AG04450 (cell line): ENCODE results near the gene CSKMT. TPM values are rescaled to one million over a fixed set of nuclear protein-coding genes. Genes with fewer than 3 reads are reported as not detected.
"Not testable (repeated sequence)": the region's sequence is repeated elsewhere in the genome, so short reads cannot be mapped to it uniquely, and the experiment has no call there.

ENCODE experiments used
- CTCF ChIA-PET: fragments of 300-600, 350-600 bp; formaldehyde crosslinking; extraction: SDS; loops from one replicate; lab custom pipeline; 2022; ENCODE audit warnings: antibody characterized with exemption, inconsistent platforms; lab: Charles Lee
- POLR2A ChIA-PET: fragments of 350-600 bp; formaldehyde crosslinking; extraction: SDS; loops from one replicate; lab custom pipeline; 2021; ENCODE audit warnings: antibody characterized with exemption, inconsistent platforms; lab: Yijun Ruan, JAX
- DNase-seq: peaks from one replicate; pipeline ENCODE4 v3.0.0-alpha.2; 2011; ENCODE audit warnings: low read depth, low spot score
- H3K27ac ChIP-seq: one replicate; pipeline ENCODE4 v1.5.1; 2012; ENCODE audit warnings: low read depth, low read length, control low read depth
- H3K27me3 ChIP-seq: one replicate; pipeline ENCODE4 v1.6.0; 2012; ENCODE audit warnings: low read length; ENCODE audit not compliant: control insufficient read depth, insufficient read depth
- H3K4me3 ChIP-seq: 2 replicates; pipeline ENCODE4 v1.5.1; 2011; ENCODE audit warnings: mild to moderate bottlenecking, low read depth, low read length, control low read depth
- H3K9me3 ChIP-seq: 2 replicates; pipeline ENCODE4 v1.5.1; 2012; ENCODE audit warnings: low read length; ENCODE audit not compliant: control insufficient read depth, insufficient read depth
- polyA plus RNA-seq: library from polyadenylated mRNA; depleted of rRNA; stranded (reverse); fragments of >200 nt; gene quantifications from 2 replicates; pipeline ENCODE4 v1.2.3, GENCODE V29; 2011
- TF ChIP-seq, protein P1 (sequence below): IDR thresholded peaks from 2 replicates; pipeline ENCODE4 v1.5.1; 2011; ENCODE audit warnings: low read depth, low read length, control low read depth, inconsistent platforms

CSKMT gene
- polyA plus RNA-seq, 1 experiment: 4.6 TPM

DNA sequence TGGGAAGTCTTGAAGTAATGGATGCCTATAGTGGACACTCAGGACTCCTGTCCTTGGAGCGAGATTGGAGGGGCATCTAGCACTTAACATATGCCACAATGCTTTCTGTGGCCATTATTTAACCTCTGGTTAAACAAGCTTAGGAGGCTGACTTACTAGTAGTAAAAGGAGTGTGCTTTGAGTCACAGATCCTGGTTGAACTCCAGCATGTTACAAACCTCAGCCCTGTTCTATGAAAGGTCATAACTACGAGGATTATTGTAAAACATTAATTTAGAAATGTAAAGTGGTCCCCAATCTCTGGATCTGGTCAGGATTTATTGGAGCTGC lies 8.0 kb downstream of the CSKMT start:
- DNase-seq: no peak
- Histone ChIP-seq H3K9me3 (no peaks in the 10 kb centered on the region; the same call in 1 of the 2 replicates), H3K4me3 (no peak overlapping the region), H3K27me3 (no peaks in the 10 kb centered on the region), H3K27ac (no peak overlapping the region)
- ChIA-PET CTCF (interaction anchor here (1.8 kb wide), 1 partner anchor 21 kb away, joined by 5 read pairs; no protein-coding TSS in a partner anchor), POLR2A (interaction anchor here (1.3 to 5.6 kb wide), 3 partner anchors 8 to 20 kb away, joined by 3 to 50 read pairs (median 13); partner anchors contain the start of genes C11orf98, CSKMT, INTS5 and LRRN4CL)
- TF ChIP-seq, protein P1, sequence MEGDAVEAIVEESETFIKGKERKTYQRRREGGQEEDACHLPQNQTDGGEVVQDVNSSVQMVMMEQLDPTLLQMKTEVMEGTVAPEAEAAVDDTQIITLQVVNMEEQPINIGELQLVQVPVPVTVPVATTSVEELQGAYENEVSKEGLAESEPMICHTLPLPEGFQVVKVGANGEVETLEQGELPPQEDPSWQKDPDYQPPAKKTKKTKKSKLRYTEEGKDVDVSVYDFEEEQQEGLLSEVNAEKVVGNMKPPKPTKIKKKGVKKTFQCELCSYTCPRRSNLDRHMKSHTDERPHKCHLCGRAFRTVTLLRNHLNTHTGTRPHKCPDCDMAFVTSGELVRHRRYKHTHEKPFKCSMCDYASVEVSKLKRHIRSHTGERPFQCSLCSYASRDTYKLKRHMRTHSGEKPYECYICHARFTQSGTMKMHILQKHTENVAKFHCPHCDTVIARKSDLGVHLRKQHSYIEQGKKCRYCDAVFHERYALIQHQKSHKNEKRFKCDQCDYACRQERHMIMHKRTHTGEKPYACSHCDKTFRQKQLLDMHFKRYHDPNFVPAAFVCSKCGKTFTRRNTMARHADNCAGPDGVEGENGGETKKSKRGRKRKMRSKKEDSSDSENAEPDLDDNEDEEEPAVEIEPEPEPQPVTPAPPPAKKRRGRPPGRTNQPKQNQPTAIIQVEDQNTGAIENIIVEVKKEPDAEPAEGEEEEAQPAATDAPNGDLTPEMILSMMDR: no peak

- not testable (repeated sequence) for H3K27me3 ChIP-seq, H3K4me3 ChIP-seq, H3K9me3 ChIP-seq, DNase-seq, H3K27ac ChIP-seq
- ChIA-PET CTCF (interaction anchor here (1.0 kb wide), 1 partner anchor 21 kb away, joined by 3 read pairs; no protein-coding TSS in a partner anchor), POLR2A (interaction anchor here (0.6 to 5.6 kb wide), 3 partner anchors 11 to 42 kb away, joined by 3 to 50 read pairs (median 6); partner anchors contain the start of genes C11orf98 and CSKMT)
These were observed 10.3 kb downstream of the CSKMT start for GRCh38 chr11:62675415-62675814.

- CTCF ChIA-PET: interaction anchor here (0.7 kb wide), 1 partner anchor 12 kb away, joined by 3 read pairs; the partner anchor contains the start of genes C11orf98 and CSKMT
- Histone ChIP-seq H3K27ac (no peak overlapping the region), H3K9me3 (peaks cover 4% of the 10 kb centered on the region; the same call in 1 of the 2 replicates), H3K27me3 (no peaks in the 10 kb centered on the region), H3K4me3 (no peak overlapping the region)
- POLR2A ChIA-PET: interaction anchor here (0.8 to 5.6 kb wide), 3 partner anchors 12 to 155 kb away, joined by 4 to 50 read pairs (median 10); partner anchors contain the start of genes C11orf98, CSKMT, LRRN4CL and STX5
- no peak for DNase-seq
- TF ChIP-seq, protein P1: no peak
These were observed 11.6 kb downstream of the CSKMT start for GRCh38 chr11:62676698-62677097.

DNA sequence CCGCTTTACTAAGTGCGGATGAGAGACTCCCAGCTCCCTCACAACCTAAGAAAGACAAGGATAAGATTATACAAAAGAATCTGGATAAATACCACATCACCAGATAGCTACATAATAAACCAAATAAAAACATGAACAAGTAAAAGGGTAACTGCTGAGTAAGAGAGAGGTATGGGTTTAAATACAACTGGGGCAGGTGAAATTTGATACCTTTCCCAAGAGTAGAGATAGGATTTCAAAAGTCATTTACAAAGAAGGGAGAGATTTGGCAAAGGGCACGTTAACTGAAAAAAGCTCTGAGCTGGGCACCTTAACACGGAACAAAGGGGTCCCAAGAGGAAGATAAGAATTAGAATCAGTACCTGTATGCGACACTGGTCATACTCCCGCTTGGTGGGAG lies 12.0 kb downstream of the CSKMT start:
- TF ChIP-seq, protein P1: no peak
- ChIA-PET POLR2A (interaction anchor here (0.8 to 5.6 kb wide), 3 partner anchors 12 to 155 kb away, joined by 4 to 50 read pairs (median 10); partner anchors contain the start of genes C11orf98, CSKMT, LRRN4CL and STX5), CTCF (interaction anchor here (0.7 kb wide), 1 partner anchor 12 kb away, joined by 3 read pairs; the partner anchor contains the start of genes C11orf98 and CSKMT)
- H3K9me3 ChIP-seq: peaks cover 4% of the 10 kb centered on the region; the same call in 1 of the 2 replicates
- DNase-seq: no peak
- no peak overlapping the region for H3K27ac ChIP-seq
- no peak overlapping the region; the same call in 1 of the 2 replicates for H3K4me3 ChIP-seq
- no peaks in the 10 kb centered on the region for H3K27me3 ChIP-seq

DNA sequence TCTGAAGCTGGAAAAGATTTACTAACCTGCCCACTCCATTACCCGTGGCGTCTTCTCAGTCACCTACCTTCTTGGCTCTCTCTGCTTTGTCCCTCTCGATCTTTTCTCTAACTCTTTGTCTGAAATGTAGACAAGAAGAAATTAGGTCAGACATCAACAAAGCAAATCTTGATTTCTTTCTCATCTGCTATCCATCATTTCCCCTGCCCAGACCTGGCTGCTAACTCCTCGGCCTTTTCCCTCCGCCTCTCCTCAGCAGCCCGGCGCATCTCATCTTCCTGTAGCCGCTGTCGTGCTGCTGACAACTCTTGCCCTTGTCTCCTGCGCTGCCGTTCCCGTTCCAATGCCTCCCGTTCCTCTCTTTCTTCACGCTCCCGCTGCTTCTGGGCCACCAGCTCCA lies 12.6 kb downstream of the CSKMT start:
- H3K9me3 ChIP-seq: peaks cover 4% of the 10 kb centered on the region; the same call in 1 of the 2 replicates
- POLR2A ChIA-PET: interaction anchor here (5.6 kb wide), 1 partner anchor 13 kb away, joined by 50 read pairs; the partner anchor contains the start of genes C11orf98 and CSKMT
- H3K27me3 ChIP-seq: no peaks in the 10 kb centered on the region
- peak overlapping the region; percentile 98 for H3K4me3 ChIP-seq
- no peak overlapping the region for H3K27ac ChIP-seq
- CTCF ChIA-PET: interaction anchor here (0.6 to 0.7 kb wide), 2 partner anchors 13 to 27 kb away, joined by 3 read pairs; partner anchors contain the start of genes C11orf98 and CSKMT
- no peak for DNase-seq
- TF ChIP-seq, protein P1: no peak
